ENCODE results near the gene MYH16. TPM values are rescaled to one million over a fixed set of nuclear protein-coding genes. Genes with fewer than 3 reads are reported as not detected.
"Not testable (repeated sequence)": the region's sequence is repeated elsewhere in the genome, so short reads cannot be mapped to it uniquely, and the experiment has no call there.

The MYH16 gene
- total RNA-seq, result not detected

GRCh38 chr7:99272476-99273045 lies at the start of gene MYH16:
TSS of gene MYH16 (plus strand) at chr7:99272839.
- no peak within 1 kb of the TSS for H3K4me3 Mint-ChIP-seq
- DNase-seq, result no peak
- H3K27ac Mint-ChIP-seq, result peak within 1 kb of the TSS; percentile 55
- peaks cover 15% of the 10 kb centered on the region for H3K4me1 Mint-ChIP-seq (ENCODE audit: low read depth)
- no peaks in the 10 kb centered on the region for H3K36me3 Mint-ChIP-seq (ENCODE audit: low read depth)
- CTCF ChIA-PET, result interaction anchor here (0.6 kb wide), 1 partner anchor 83 kb away, joined by 3 read pairs; no protein-coding TSS in a partner anchor
- H3K27me3 Mint-ChIP-seq (ENCODE audit: low read depth), result no peaks in the 10 kb centered on the region
- no peaks in the 10 kb centered on the region for H3K9me3 Mint-ChIP-seq
- intact Hi-C loops (cut with micrococcal nuclease), result loop anchor here (5.0 kb wide), 1 partner anchor 55 kb away; the partner anchor contains the start of gene ARPC1A

GRCh38 chr7:99224263-99224898 lies 48.3 kb upstream of the MYH16 start:
- intact Hi-C loops (cut with micrococcal nuclease); H3K36me3 Mint-ChIP-seq (ENCODE audit: low read depth); H3K9me3 Mint-ChIP-seq; CTCF ChIA-PET; H3K27ac Mint-ChIP-seq; H3K27me3 Mint-ChIP-seq (ENCODE audit: low read depth); H3K4me3 Mint-ChIP-seq; H3K4me1 Mint-ChIP-seq (ENCODE audit: low read depth): not testable (repeated sequence)
- peak; percentile 31 for DNase-seq

- Mint-ChIP-seq H3K27ac (no peak overlapping the region), H3K4me1 (ENCODE audit: low read depth) (peaks cover 2% of the 10 kb centered on the region), H3K36me3 (ENCODE audit: low read depth) (no peaks in the 10 kb centered on the region), H3K9me3 (no peaks in the 10 kb centered on the region), H3K4me3 (no peak overlapping the region), H3K27me3 (ENCODE audit: low read depth) (no peaks in the 10 kb centered on the region)
- intact Hi-C loops (cut with micrococcal nuclease), result no loop called here
- CTCF ChIA-PET, result interaction anchor here (0.7 kb wide), 1 partner anchor 501 kb away, joined by 3 read pairs; no protein-coding TSS in a partner anchor
- no peak for DNase-seq
Measured at GRCh38 chr7:99224899-99225265, 47.8 kb upstream of the MYH16 start.

- Mint-ChIP-seq H3K9me3 (no peaks in the 10 kb centered on the region), H3K4me1 (ENCODE audit: low read depth) (peaks cover 2% of the 10 kb centered on the region), H3K4me3 (no peak overlapping the region), H3K36me3 (ENCODE audit: low read depth) (no peaks in the 10 kb centered on the region), H3K27me3 (ENCODE audit: low read depth) (no peaks in the 10 kb centered on the region), H3K27ac (no peak overlapping the region)
- CTCF ChIA-PET, result no interaction called here
- intact Hi-C loops (cut with micrococcal nuclease), result no loop called here
- no peak for DNase-seq
Measured at GRCh38 chr7:99229234-99229633, 43.4 kb upstream of the MYH16 start.

GRCh38 chr7:99232082-99232770 lies 40.4 kb upstream of the MYH16 start:
- CTCF ChIA-PET, result no interaction called here
- Mint-ChIP-seq H3K27me3 (ENCODE audit: low read depth) (no peaks in the 10 kb centered on the region), H3K9me3 (no peaks in the 10 kb centered on the region), H3K36me3 (ENCODE audit: low read depth) (no peaks in the 10 kb centered on the region), H3K4me1 (ENCODE audit: low read depth) (no peaks in the 10 kb centered on the region), H3K4me3 (no peak overlapping the region), H3K27ac (no peak overlapping the region)
- no peak for DNase-seq
- intact Hi-C loops (cut with micrococcal nuclease), result no loop called here

- H3K4me3 Mint-ChIP-seq; H3K9me3 Mint-ChIP-seq; DNase-seq; H3K27ac Mint-ChIP-seq; H3K36me3 Mint-ChIP-seq (ENCODE audit: low read depth); intact Hi-C loops (cut with micrococcal nuclease); CTCF ChIA-PET; H3K27me3 Mint-ChIP-seq (ENCODE audit: low read depth); H3K4me1 Mint-ChIP-seq (ENCODE audit: low read depth): not testable (repeated sequence)
Measured at GRCh38 chr7:99232955-99233354, 39.7 kb upstream of the MYH16 start.

GRCh38 chr7:99234185-99234584 lies 38.5 kb upstream of the MYH16 start:
- no peak for DNase-seq
- Mint-ChIP-seq H3K36me3 (ENCODE audit: low read depth) (no peaks in the 10 kb centered on the region), H3K27me3 (ENCODE audit: low read depth) (peaks cover 1% of the 10 kb centered on the region), H3K27ac (no peak overlapping the region), H3K4me1 (ENCODE audit: low read depth) (no peaks in the 10 kb centered on the region), H3K4me3 (no peak overlapping the region), H3K9me3 (no peaks in the 10 kb centered on the region)
- CTCF ChIA-PET, result no interaction called here
- intact Hi-C loops (cut with micrococcal nuclease), result no loop called here

- no peak for DNase-seq
- Mint-ChIP-seq H3K9me3 (no peaks in the 10 kb centered on the region), H3K27ac (no peak overlapping the region), H3K4me3 (no peak overlapping the region), H3K27me3 (ENCODE audit: low read depth) (peaks cover 5% of the 10 kb centered on the region), H3K4me1 (ENCODE audit: low read depth) (no peaks in the 10 kb centered on the region), H3K36me3 (ENCODE audit: low read depth) (no peaks in the 10 kb centered on the region)
- CTCF ChIA-PET, result no interaction called here
- intact Hi-C loops (cut with micrococcal nuclease), result no loop called here
Measured at GRCh38 chr7:99235925-99236324, 36.7 kb upstream of the MYH16 start.

- DNase-seq; H3K27me3 Mint-ChIP-seq (ENCODE audit: low read depth); H3K9me3 Mint-ChIP-seq; intact Hi-C loops (cut with micrococcal nuclease); H3K4me3 Mint-ChIP-seq; H3K36me3 Mint-ChIP-seq (ENCODE audit: low read depth); H3K4me1 Mint-ChIP-seq (ENCODE audit: low read depth); H3K27ac Mint-ChIP-seq: not testable (repeated sequence)
- CTCF ChIA-PET, result interaction anchor here (0.6 to 0.9 kb wide), 2 partner anchors 24 to 76 kb away, joined by 3 read pairs; no protein-coding TSS in a partner anchor
Measured at GRCh38 chr7:99237876-99238275, 34.8 kb upstream of the MYH16 start.

GRCh38 chr7:99238558-99239341 lies 33.9 kb upstream of the MYH16 start:
- DNase-seq, result no peak
- intact Hi-C loops (cut with micrococcal nuclease), result no loop called here

GRCh38 chr7:99242682-99243081 lies 30.0 kb upstream of the MYH16 start:
- Mint-ChIP-seq H3K27ac (no peak overlapping the region), H3K4me3 (no peak overlapping the region), H3K27me3 (ENCODE audit: low read depth) (peaks cover 5% of the 10 kb centered on the region), H3K36me3 (ENCODE audit: low read depth) (no peaks in the 10 kb centered on the region), H3K9me3 (no peaks in the 10 kb centered on the region), H3K4me1 (ENCODE audit: low read depth) (no peaks in the 10 kb centered on the region)
- DNase-seq, result no peak
- CTCF ChIA-PET, result no interaction called here
- intact Hi-C loops (cut with micrococcal nuclease), result no loop called here

More at GRCh38 chr7:99238558-99239341, 33.9 kb upstream of the MYH16 start:
- no peaks in the 10 kb centered on the region for H3K9me3 Mint-ChIP-seq
- H3K36me3 Mint-ChIP-seq (ENCODE audit: low read depth), result no peaks in the 10 kb centered on the region
- no peaks in the 10 kb centered on the region for H3K4me1 Mint-ChIP-seq (ENCODE audit: low read depth)
- H3K4me3 Mint-ChIP-seq, result no peak overlapping the region
- CTCF ChIA-PET, result interaction anchor here (0.9 kb wide), 1 partner anchor 75 kb away, joined by 3 read pairs; no protein-coding TSS in a partner anchor
- no peak overlapping the region for H3K27ac Mint-ChIP-seq
- H3K27me3 Mint-ChIP-seq (ENCODE audit: low read depth), result peaks cover 5% of the 10 kb centered on the region

- DNase-seq, result no peak
Measured at GRCh38 chr7:99243751-99244337, 28.8 kb upstream of the MYH16 start.

More at GRCh38 chr7:99243751-99244337, 28.8 kb upstream of the MYH16 start:
- no peaks in the 10 kb centered on the region for H3K36me3 Mint-ChIP-seq (ENCODE audit: low read depth)
- H3K27me3 Mint-ChIP-seq (ENCODE audit: low read depth), result peaks cover 3% of the 10 kb centered on the region
- H3K4me1 Mint-ChIP-seq (ENCODE audit: low read depth), result no peaks in the 10 kb centered on the region
- CTCF ChIA-PET, result no interaction called here
- H3K27ac Mint-ChIP-seq, result no peak overlapping the region
- no peaks in the 10 kb centered on the region for H3K9me3 Mint-ChIP-seq
- intact Hi-C loops (cut with micrococcal nuclease), result no loop called here
- no peak overlapping the region for H3K4me3 Mint-ChIP-seq
